Endodermal cell (in vitro differentiated cells): ENCODE data around the gene IFT80. TPM values are rescaled to one million over a fixed set of nuclear protein-coding genes. Genes with fewer than 3 reads are reported as not detected.

Source experiments
- DNase-seq: peaks from one replicate; pipeline ENCODE4 v3.0.0-alpha.2; 2017
- H3K27ac ChIP-seq: 2 replicates; pipeline ENCODE4 v1.5.1; 2013; ENCODE audit warnings: mild to moderate bottlenecking, low read depth, low read length, moderate library complexity
- H3K27me3 ChIP-seq: 2 replicates; pipeline ENCODE4 v1.6.1; 2013; ENCODE audit warnings: mild to moderate bottlenecking, low read length, moderate library complexity; ENCODE audit not compliant: insufficient read depth, control insufficient read depth, poor library complexity, severe bottlenecking
- H3K36me3 ChIP-seq: 2 replicates; pipeline ENCODE4 v1.7.0; 2013; ENCODE audit warnings: mild to moderate bottlenecking, low read length, moderate library complexity; ENCODE audit not compliant: control insufficient read depth, insufficient read depth
- H3K4me1 ChIP-seq: one replicate; pipeline ENCODE4 v1.7.0; 2013; ENCODE audit warnings: low read length; ENCODE audit not compliant: control insufficient read depth, insufficient read depth
- H3K4me3 ChIP-seq: 2 replicates; pipeline ENCODE4 v1.5.1; 2013; ENCODE audit warnings: mild to moderate bottlenecking, low read length, moderate library complexity
- H3K9ac ChIP-seq: 2 replicates; pipeline ENCODE4 v1.6.1; 2013; ENCODE audit warnings: mild to moderate bottlenecking, low read length, moderate library complexity; ENCODE audit not compliant: poor library complexity, severe bottlenecking; ENCODE audit errors: extremely low read depth
- H3K9me3 ChIP-seq: 2 replicates; pipeline ENCODE4 v1.6.1; 2013; ENCODE audit warnings: mild to moderate bottlenecking, low read length, moderate library complexity; ENCODE audit not compliant: control insufficient read depth
- H3K27ac Mint-ChIP-seq: 2 replicates; pipeline ENCODE4 v1.8.0; 2020; ENCODE audit warnings: mixed read lengths
- H3K27me3 Mint-ChIP-seq: 2 replicates; pipeline ENCODE4 v1.8.0; 2021; ENCODE audit warnings: mild to moderate bottlenecking, mixed read lengths; ENCODE audit not compliant: insufficient read depth
- H3K36me3 Mint-ChIP-seq: 2 replicates; pipeline ENCODE4 v1.8.0; 2020; ENCODE audit warnings: low read depth, mixed read lengths
- H3K4me1 Mint-ChIP-seq: 2 replicates; pipeline ENCODE4 v1.8.0; 2020; ENCODE audit warnings: mixed read lengths
- H3K4me3 Mint-ChIP-seq: 2 replicates; pipeline ENCODE4 v1.8.0; 2020; ENCODE audit warnings: mild to moderate bottlenecking, moderate library complexity, mixed read lengths
- H3K9me3 Mint-ChIP-seq: 2 replicates; pipeline ENCODE4 v1.8.0; 2020; ENCODE audit warnings: mild to moderate bottlenecking, mixed read lengths
- CTCF ChIP-seq: fragments of 200-600 bp; sonication (generic); conservative IDR thresholded peaks from 2 replicates; pipeline ENCODE4 v1.5.0; 2021; ENCODE audit warnings: antibody characterized with exemption, mild to moderate bottlenecking
- WGBS, 2 experiments: methylation state at CpG; one replicate each; pipeline versions ENCODE4 v1.1.5 to v1.1.7; 2013; ENCODE audit warnings: missing lambda C conversion rate in 2 of 2, mixed read lengths in 1 of 2; ENCODE audit not compliant: insufficient coverage in 1 of 2, insufficient read length in 1 of 2; 5-methylcytosine and 5-hydroxymethylcytosine counted together
- microRNA-seq: library from miRNA; unstranded; fragments of <30 nt; microRNA quantifications from one replicate; pipeline ENCODE4 v1.2.0, GENCODE V29; 2020; ENCODE audit warnings: borderline microRNAs expressed
- total RNA-seq, 2 donors: library from RNA; stranded (reverse); fragmentation: NEBNext Ultra II Directional in 1 of 2; extraction: Animal tissue kit (Norgen Biotek cat#: 25700) in 1 of 2; gene quantifications; 2 replicates in 1 of 2; 3 replicates in 1 of 2; pipeline ENCODE4 v1.2.1, GENCODE V29; 2021

IFT80 gene
- total RNA-seq, 2 donors from 2014 or later, result 35.0 to 40.6 TPM

DNA sequence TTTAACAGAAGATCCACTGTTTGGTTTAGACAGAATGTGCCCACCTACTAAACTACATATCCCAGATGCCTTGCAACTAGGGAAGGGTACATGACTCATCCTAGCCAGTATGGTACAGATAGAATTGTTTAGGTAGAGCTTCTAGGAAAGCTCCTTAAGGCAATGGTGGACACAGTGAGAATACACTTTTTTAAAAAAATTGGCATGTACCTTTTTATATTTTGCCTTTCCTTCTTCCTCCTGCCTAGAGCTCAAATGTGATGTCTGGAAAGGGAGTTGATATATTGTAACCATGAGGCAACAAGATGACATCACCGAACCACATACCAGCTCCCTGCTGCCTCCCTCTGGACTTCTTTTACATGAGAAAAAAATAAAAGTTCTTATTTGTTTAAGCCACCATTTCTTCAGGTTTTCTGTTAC is 188.2 kb downstream of the IFT80 start:
- no peak overlapping the region for H3K27ac ChIP-seq
- no peak overlapping the region for H3K27ac Mint-ChIP-seq
- WGBS, 2 experiments, result 70% methylated on average over 1 of the region's 1 CpG; no CpG with 5 or more reads in 1 of the 2 experiments
- H3K9me3 ChIP-seq, result no peaks in the 10 kb centered on the region
- TF ChIP-seq CTCF, result peak; percentile 58
- H3K9me3 Mint-ChIP-seq, result no peaks in the 10 kb centered on the region
- H3K36me3 ChIP-seq, result no peaks in the 10 kb centered on the region
- H3K4me1 Mint-ChIP-seq, result no peaks in the 10 kb centered on the region
- H3K4me3 Mint-ChIP-seq, result no peak overlapping the region
- H3K4me3 ChIP-seq, result no peak overlapping the region
- peaks cover 2% of the 10 kb centered on the region for H3K27me3 Mint-ChIP-seq
- no peaks in the 10 kb centered on the region for H3K36me3 Mint-ChIP-seq
- no peaks in the 10 kb centered on the region for H3K27me3 ChIP-seq
- H3K9ac ChIP-seq, result no peak overlapping the region
- no peak for DNase-seq
- H3K4me1 ChIP-seq, result no peaks in the 10 kb centered on the region

GRCh38 chr3:160210341-160210740 is 188.7 kb downstream of the IFT80 start:
- no peaks in the 10 kb centered on the region for H3K9me3 Mint-ChIP-seq
- Histone ChIP-seq H3K9ac (no peak overlapping the region), H3K4me3 (no peak overlapping the region), H3K27ac (no peak overlapping the region), H3K9me3 (no peaks in the 10 kb centered on the region), H3K36me3 (no peaks in the 10 kb centered on the region), H3K4me1 (no peaks in the 10 kb centered on the region), H3K27me3 (no peaks in the 10 kb centered on the region)
- no peak for DNase-seq
- no peaks in the 10 kb centered on the region for H3K4me1 Mint-ChIP-seq
- H3K4me3 Mint-ChIP-seq, result no peak overlapping the region
- H3K27me3 Mint-ChIP-seq, result peaks cover 2% of the 10 kb centered on the region
- H3K36me3 Mint-ChIP-seq, result no peaks in the 10 kb centered on the region
- no peak for TF ChIP-seq CTCF
- no peak overlapping the region for H3K27ac Mint-ChIP-seq
- WGBS, 2 experiments, result 89 to 100% methylated on average over 1 of the region's 1 CpG

Small RNA genes within 50 kb of the gene (microRNA-seq; reads per million reads assigned to microRNA genes)
- gene MIR15B, result 272 reads per million, percentile 85 among the genes with 10 or more reads in this experiment
- 58.9 reads per million, percentile 69 among the genes with 10 or more reads in this experiment for gene MIR16-2

Other genes with a start within 250 kb of the IFT80 start
- under 1 TPM in 1 of 2 donors, not detected in 1; 0.24 TPM for gene C3orf80, start 173.8 kb downstream of the IFT80 start, total RNA-seq
- gene SMC4, start 425 bp upstream of the IFT80 start, total RNA-seq, result 100 to 1,000 TPM in 1 of 2 donors, 10 to 100 TPM in 1; 97.5 to 139 TPM
- gene TRIM59, start 50.6 kb upstream of the IFT80 start, total RNA-seq, result 10 to 100 TPM; 32.7 to 33.1 TPM
- 10 to 100 TPM; 65.2 to 73.0 TPM for gene KPNA4, start 166.3 kb upstream of the IFT80 start, total RNA-seq